K562 (cell line): ENCODE measurements around the gene MTG1. TPM values are rescaled to one million over a fixed set of nuclear protein-coding genes. Genes with fewer than 3 reads are reported as not detected.

Experiments
- MBD1 ChIP-seq: fragments of 250-450 bp; sonication (Bioruptor Pico); IDR thresholded peaks from 2 replicates; pipeline ENCODE4 v1.8.0; 2022; ENCODE audit warnings: inconsistent platforms
- NCOA1 ChIP-seq: fragments of 450-650 bp; IDR thresholded peaks from 2 replicates; pipeline ENCODE4 v1.6.1; 2016; ENCODE audit warnings: low read depth
- NFRKB ChIP-seq: fragments of 450-650 bp; IDR thresholded peaks from 2 replicates; pipeline ENCODE4 v1.6.1; 2016; ENCODE audit warnings: low read depth
- RAD51 ChIP-seq: fragments of 450-650 bp; IDR thresholded peaks from 2 replicates; pipeline ENCODE4 v1.7.1; 2016; ENCODE audit warnings: low read depth, mild to moderate bottlenecking, borderline replicate concordance
- RCOR1 ChIP-seq, 2 experiments: IDR thresholded peaks; 2 replicates each; pipeline ENCODE4 v1.6.1; 2012; ENCODE audit warnings: low read depth in 2 of 2, low read length in 2 of 2, borderline replicate concordance in 1 of 2, improper control_type of control experiment in 1 of 2
- REST ChIP-seq, 2 experiments: fragments of 450-650 bp; formaldehyde crosslinking in 1 of 2; IDR thresholded peaks; 2 replicates each; pipeline versions ENCODE4 v1.4.0 to v1.6.1; 2014 to 2020; ENCODE audit warnings: mild to moderate bottlenecking in 2 of 2, borderline replicate concordance in 1 of 2, low read depth in 1 of 2
- RNF219 ChIP-seq: fragments of 250-450 bp; sonication (Bioruptor Pico); IDR thresholded peaks from 2 replicates; pipeline ENCODE4 v1.5.0; 2022; ENCODE audit warnings: mild to moderate bottlenecking
- SAP30 ChIP-seq: fragments of 200-600 bp; sonication (generic); IDR thresholded peaks from 2 replicates; pipeline ENCODE4 v1.6.1; 2012; ENCODE audit warnings: borderline replicate concordance, low read depth, mild to moderate bottlenecking, moderate library complexity, low read length, control low read depth, inconsistent platforms; ENCODE audit not compliant: insufficient read depth, poor library complexity, severe bottlenecking
- SIN3B ChIP-seq: fragments of 450-650 bp; IDR thresholded peaks from 2 replicates; pipeline ENCODE4 v1.6.1; 2017; ENCODE audit warnings: low read depth, mild to moderate bottlenecking, moderate library complexity
- ZFPM2 ChIP-seq: fragments of 250-450 bp; sonication (Bioruptor Pico); IDR thresholded peaks from 2 replicates; pipeline ENCODE4 v1.5.1; 2022; ENCODE audit warnings: mild to moderate bottlenecking
- ZFX ChIP-seq: sonication (generic); formaldehyde crosslinking; IDR thresholded peaks from 2 replicates; pipeline ENCODE4 v1.8.0; 2022; ENCODE audit warnings: mild to moderate bottlenecking, missing genetic modification reagents, moderate library complexity
- ZNF655 ChIP-seq: fragments of 250-450 bp; sonication (Bioruptor Pico); IDR thresholded peaks from 2 replicates; pipeline ENCODE4 v1.5.0; 2021
- polyA plus RNA-seq, 8 experiments: library from polyadenylated mRNA; depleted of rRNA in 4 of 8; stranded (reverse) in 5 of 8; unstranded in 3 of 8; fragments of >200 nt; fragmentation: Nextera tagmentation in 2 of 8; fragmentation: Illumina TruSeq in 1 of 8; extraction: Ambion mirVana in 2 of 8; extraction: Trizol in 1 of 8; gene quantifications; 2 replicates each; pipeline versions ENCODE4 v1.2.1 to v1.2.3, GENCODE V29; 2011 to 2014; ENCODE audit warnings: inconsistent platforms in 1 of 8, missing spikeins in 1 of 8
- total RNA-seq, 7 experiments: library from RNA; depleted of rRNA in 6 of 7; stranded (reverse); fragments of >200 nt in 6 of 7; fragmentation: Illumina TruSeq in 2 of 7; extraction: Trizol in 2 of 7; gene quantifications; 2 replicates each; pipeline versions ENCODE4 v1.2.1 to v1.2.3, GENCODE V29; 2011 to 2021; ENCODE audit warnings: low replicate concordance in 1 of 7

The MTG1 gene
- total and polyA plus RNA-seq, 9 of the 15 experiments (the other 6 are each of a cell fraction or from before 2014, with no cell fraction given) = 2.8 to 28.2 (median 15.4) TPM

- TF ChIP-seq MBD1 (no peak), NCOA1 (no peak), SAP30 (peak; percentile 43), REST (IDR thresholded peaks at IDR 0.05; ENCODE audit: borderline replicate concordance) (no peak), REST (CRISPR knock-in tag; IDR thresholded peaks at IDR 0.05; ENCODE audit: low read depth) (no peak), RCOR1 (IDR thresholded peaks at IDR 0.05; ENCODE audit: borderline replicate concordance in 1 of 2, low read depth in 2 of 2, low read length in 2 of 2) (0 out of 4 replicates have a peak, but pooled peaks of 1 of the 2 experiments have one; percentile 8), ZFPM2 (CRISPR knock-in tag) (no peak), RNF219 (CRISPR knock-in tag) (no peak), SIN3B (no peak), RAD51 (no peak), ZFX (CRISPR knock-in tag) (peak; percentile 11; the same call in 1 of the 2 replicates), ZNF655 (CRISPR knock-in tag) (no peak), NFRKB (0 out of 2 replicates have a peak, but pooled peaks have one; percentile 10)
Measured at GRCh38 chr10:133388973-133389818, 4.8 kb upstream of the MTG1 start (continued).
